Stimulated activated CD4-positive, alpha-beta T cell treated with anti-CD3 and anti-CD28 coated beads, Interleukin-15, amount 100 ng/mL, for 1 hour (primary cell): ENCODE results near the gene KLF4.

Experiments
- DNase-seq, 2 donors: peaks; one replicate each; pipeline ENCODE4 v3.0.0-alpha.2; 2020; ENCODE audit warnings: low read depth in 1 of 2, low spot score in 1 of 2

Gene KLF4

GRCh38 chr9:107488375-107489143 is 1.0 kb downstream of the KLF4 start:
- DNase-seq = no peak

DNA sequence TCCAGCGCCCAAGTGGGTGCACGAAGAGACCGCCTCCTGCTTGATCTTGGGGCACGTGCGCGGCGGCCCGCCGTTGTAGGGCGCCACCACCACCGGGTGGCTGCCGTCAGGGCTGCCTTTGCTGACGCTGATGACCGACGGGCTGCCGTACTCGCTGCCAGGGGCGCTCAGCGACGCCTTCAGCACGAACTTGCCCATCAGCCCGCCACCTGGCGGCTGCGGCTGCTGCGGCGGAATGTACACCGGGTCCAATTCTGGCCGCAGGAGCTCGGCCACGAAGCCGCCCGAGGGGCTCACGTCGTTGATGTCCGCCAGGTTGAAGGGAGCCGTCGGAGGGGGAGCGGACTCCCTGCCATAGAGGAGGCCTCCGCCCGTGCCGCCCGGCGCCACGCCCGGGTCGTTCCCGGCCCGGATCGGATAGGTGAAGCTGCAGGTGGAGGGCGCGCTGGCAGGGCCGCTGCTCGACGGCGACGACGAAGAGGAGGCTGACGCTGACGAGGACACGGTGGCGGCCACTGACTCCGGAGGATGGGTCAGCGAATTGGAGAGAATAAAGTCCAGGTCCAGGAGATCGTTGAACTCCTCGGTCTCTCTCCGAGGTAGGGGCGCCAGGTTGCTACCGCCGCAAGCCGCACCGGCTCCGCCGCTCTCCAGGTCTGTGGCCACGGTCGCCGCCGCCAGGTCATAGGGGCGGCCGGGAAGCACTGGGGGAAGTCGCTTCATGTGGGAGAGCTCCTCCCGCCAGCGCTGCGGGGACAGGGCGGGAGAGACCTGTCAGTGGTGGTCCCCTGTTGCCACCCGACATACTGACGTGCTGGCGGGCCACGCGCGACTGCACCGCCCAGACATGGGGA is 1.8 kb downstream of the KLF4 start:
- no peak for DNase-seq

GRCh38 chr9:107486674-107487520 is 2.7 kb downstream of the KLF4 start:
- DNase-seq = no peak

DNA sequence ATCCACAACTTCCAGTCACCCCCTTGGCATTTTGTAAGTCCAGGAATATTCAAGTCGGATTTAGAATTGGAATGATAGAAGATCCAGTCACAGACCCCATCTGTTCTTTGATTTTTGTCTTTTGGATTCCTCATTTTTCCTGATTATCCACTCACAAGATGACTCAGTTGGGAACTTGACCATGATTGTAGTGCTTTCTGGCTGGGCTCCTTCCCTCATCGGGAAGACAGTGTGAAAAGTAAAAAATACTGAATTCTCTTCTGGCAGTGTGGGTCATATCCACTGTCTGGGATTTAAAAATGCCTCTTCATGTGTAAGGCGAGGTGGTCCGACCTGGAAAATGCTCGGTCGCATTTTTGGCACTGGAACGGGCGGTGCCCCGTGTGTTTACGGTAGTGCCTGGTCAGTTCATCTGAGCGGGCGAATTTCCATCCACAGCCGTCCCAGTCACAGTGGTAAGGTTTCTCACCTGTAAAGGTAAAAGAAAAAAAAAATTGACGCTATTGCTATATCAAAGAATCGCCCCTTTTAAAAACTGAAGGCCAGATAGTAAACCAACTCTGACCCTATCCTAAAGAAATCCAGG is 4.0 kb downstream of the KLF4 start:
- DNase-seq = no peak

DNA sequence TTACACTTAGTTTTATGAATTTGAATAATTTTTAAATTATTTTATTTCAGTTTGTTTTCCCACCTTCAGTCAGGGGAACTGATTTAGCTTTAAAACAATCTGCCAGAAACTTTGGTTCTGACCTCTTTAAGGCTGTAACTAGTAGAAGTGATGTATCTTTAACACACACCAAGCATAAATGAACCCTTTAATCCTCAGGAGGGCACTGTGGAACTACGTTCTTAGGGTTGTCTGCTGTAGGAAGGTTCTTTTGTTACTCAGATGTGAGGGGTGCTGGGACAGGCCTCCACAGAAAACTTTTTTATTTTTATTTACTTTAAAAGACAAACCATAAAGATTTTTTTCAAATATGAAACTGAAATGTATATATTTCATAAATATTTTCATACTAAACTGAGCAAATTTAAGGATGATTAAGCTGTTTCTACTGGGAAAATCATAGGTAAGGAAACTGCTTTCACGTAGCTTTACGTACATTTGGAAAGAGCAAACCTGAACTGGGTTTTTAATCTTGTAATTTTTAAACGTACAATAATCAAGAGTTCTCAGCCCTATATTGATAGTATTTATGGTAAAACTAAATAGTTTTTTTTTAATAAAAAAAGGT is 5.3 kb downstream of the KLF4 start:
- no peak for DNase-seq

- DNase-seq = no peak
These were observed 5.9 kb downstream of the KLF4 start for GRCh38 chr9:107483666-107484065.

- DNase-seq = no peak
These were observed 8.5 kb downstream of the KLF4 start for GRCh38 chr9:107481035-107481434.

DNA sequence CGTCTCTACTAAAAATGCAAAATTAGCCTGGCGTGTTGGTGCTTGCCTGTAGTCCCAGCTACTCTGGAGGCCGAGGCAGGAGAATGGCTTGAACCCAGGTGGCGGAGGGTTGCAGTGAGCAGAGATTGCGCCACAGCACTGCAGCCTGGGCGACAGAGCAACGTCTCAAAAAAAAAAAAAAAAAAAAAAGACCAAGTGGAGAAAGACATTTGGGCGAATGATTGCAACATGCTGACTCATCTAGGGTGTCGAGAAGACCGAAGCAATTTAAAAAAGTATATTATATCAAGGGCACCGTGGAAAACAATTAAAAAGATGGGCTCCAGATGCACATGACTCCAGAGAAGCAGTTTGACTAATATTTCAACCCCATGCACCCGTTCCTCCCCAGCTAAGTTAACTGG is 9.2 kb downstream of the KLF4 start:
- DNase-seq = no peak

GRCh38 chr9:107478805-107479204 is 10.8 kb downstream of the KLF4 start:
- DNase-seq = no peak

- DNase-seq = no peak
These were observed 15.4 kb downstream of the KLF4 start for GRCh38 chr9:107474124-107474523.

- DNase-seq = no peak
These were observed 16.8 kb downstream of the KLF4 start for GRCh38 chr9:107472581-107473340.

GRCh38 chr9:107471552-107471951 is 18.0 kb downstream of the KLF4 start:
- DNase-seq = no peak

GRCh38 chr9:107467416-107467815 is 22.2 kb downstream of the KLF4 start:
- no peak for DNase-seq

DNA sequence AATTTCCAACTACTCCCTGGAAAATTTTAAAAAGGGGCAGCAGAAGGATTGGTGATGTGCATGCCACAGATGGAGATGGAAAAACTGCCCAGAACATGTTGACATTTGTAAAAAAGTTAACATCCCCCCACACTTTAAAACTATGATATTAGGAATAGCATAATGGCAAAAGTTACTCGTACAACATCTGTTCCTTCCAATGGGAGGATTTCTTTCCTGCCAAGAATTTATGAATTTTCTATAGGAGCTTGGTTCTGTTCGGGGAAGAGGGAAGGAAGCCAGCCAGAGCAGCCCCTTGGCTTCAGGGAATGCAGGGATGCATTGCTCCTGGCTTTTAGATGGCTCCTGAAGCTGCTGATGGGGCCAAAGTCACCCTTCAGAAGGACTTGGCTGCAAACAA is 22.7 kb downstream of the KLF4 start:
- DNase-seq = no peak

- DNase-seq = no peak
These were observed 23.8 kb downstream of the KLF4 start for GRCh38 chr9:107465467-107466451.

DNA sequence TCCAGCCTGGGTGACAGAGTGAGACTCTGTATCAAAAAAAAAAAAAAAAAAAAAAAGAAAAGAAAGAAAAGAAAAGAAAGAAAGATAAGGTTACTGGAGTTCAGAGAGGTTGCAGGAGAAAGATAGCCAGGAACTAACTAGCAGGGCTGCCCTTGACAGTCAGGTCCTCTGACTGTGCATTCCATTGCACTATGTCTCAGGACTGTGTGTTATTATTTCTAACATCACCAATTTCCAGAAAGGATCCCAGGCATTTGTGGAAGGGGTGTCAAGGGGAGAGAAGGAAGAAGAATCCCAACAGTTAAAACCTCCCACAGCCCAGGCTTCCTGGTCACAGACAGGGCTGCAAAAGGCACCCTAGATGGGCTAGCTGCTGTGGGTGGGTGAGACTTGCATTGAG is 25.1 kb downstream of the KLF4 start:
- no peak for DNase-seq

- no peak for DNase-seq
These were observed 26.9 kb downstream of the KLF4 start for GRCh38 chr9:107462691-107463090.

DNA sequence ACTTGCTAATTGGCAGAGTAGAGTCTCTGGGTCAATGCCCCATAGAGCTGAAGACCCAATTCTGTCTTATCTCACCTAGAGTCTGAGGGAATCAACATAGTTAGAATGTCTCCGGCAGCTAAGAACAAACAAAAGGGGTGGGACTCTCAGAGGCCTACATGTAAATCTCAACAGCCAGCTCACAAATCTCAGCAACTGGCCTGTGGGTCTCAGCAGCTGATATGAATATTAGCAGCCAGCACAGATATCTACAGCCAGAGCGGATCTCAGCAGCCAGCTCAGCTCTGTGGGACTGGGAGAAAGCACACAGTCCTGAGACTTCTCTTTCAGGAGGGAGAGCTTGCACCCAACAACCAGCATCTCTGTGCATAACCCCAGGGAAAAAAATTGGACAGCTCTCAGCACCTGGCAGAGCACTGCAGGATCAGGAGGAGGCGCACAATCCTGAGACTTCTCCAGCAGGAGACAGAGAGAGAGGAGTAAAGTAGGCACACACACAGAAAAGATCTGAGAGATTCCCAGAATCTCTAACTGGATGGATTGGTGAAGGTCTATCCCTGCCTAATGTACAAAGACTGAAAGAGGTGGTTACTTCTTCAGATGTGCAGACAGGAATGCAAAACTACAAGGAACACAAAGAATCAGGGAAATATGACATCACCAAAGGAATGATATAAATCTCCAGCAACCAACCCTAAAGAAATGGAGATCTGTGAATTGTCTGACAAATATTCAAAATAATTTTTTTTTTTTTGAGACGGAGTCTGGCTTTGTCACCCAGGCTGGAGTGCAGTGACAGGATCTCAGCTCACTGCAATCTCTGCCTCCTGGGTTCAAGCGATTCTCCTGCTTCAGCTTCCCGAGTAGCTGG is 29.2 kb downstream of the KLF4 start:
- DNase-seq = no peak
